Loucy (cell line): ENCODE measurements around the gene RNU6-9.

ENCODE experiments used
- H2AFZ ChIP-seq: fragments of 200-600 bp; sonication (generic); 2 replicates; pipeline ENCODE4 v1.6.0; 2016; ENCODE audit warnings: antibody characterized with exemption, mild to moderate bottlenecking, low read length, moderate library complexity
- H3F3A ChIP-seq: fragments of 200-600 bp; 2 replicates; pipeline ENCODE4 v1.6.0; 2016; ENCODE audit warnings: antibody characterized with exemption, low read depth, mild to moderate bottlenecking
- H3K27me3 ChIP-seq: fragments of 200-600 bp; sonication (generic); 2 replicates; pipeline ENCODE4 v1.6.1; 2014; ENCODE audit warnings: low read length, mild to moderate bottlenecking; ENCODE audit not compliant: insufficient read depth, poor library complexity, severe bottlenecking
- H3K36me3 ChIP-seq: fragments of 200-600 bp; sonication (generic); 2 replicates; pipeline ENCODE4 v1.6.1; 2016; ENCODE audit warnings: low read length; ENCODE audit not compliant: insufficient read depth
- H3K4me1 ChIP-seq: fragments of 200-600 bp; sonication (generic); 2 replicates; pipeline ENCODE4 v1.5.1; 2014; ENCODE audit warnings: low read length, mild to moderate bottlenecking; ENCODE audit not compliant: insufficient read depth, poor library complexity, severe bottlenecking
- H3K4me2 ChIP-seq: fragments of 200-600 bp; sonication (generic); 2 replicates; pipeline ENCODE4 v1.6.0; 2014; ENCODE audit warnings: antibody characterized with exemption, low read length, low read depth, mild to moderate bottlenecking; ENCODE audit not compliant: poor library complexity, severe bottlenecking
- H3K4me3 ChIP-seq: fragments of 200-600 bp; sonication (generic); 2 replicates; pipeline ENCODE4 v1.5.1; 2014; ENCODE audit warnings: low read length, mild to moderate bottlenecking, mixed read lengths; ENCODE audit not compliant: poor library complexity, severe bottlenecking
- H3K79me2 ChIP-seq: fragments of 200-600 bp; sonication (generic); 2 replicates; pipeline ENCODE4 v1.6.1; 2014; ENCODE audit warnings: low read length; ENCODE audit not compliant: insufficient read depth
- H3K9ac ChIP-seq: fragments of 200-600 bp; sonication (generic); 2 replicates; pipeline ENCODE4 v1.6.0; 2014; ENCODE audit warnings: mild to moderate bottlenecking, low read depth, low read length, moderate library complexity; ENCODE audit not compliant: poor library complexity, severe bottlenecking
- H3K9me2 ChIP-seq: fragments of 200-600 bp; sonication (generic); replicated peaks from 2 replicates; pipeline ENCODE4 v1.6.1; 2016; ENCODE audit warnings: low read depth, low read length, mixed read lengths
- H3K9me3 ChIP-seq: fragments of 200-600 bp; sonication (generic); 2 replicates; pipeline ENCODE4 v1.6.1; 2014; ENCODE audit warnings: mild to moderate bottlenecking, antibody characterized with exemption, low read length, low read depth; ENCODE audit not compliant: insufficient read depth
- H4K20me1 ChIP-seq: fragments of 200-600 bp; sonication (generic); 2 replicates; pipeline ENCODE4 v1.6.0; 2014; ENCODE audit warnings: antibody characterized with exemption, low read length, mild to moderate bottlenecking; ENCODE audit not compliant: insufficient read depth, poor library complexity, severe bottlenecking
- CTCF ChIP-seq: fragments of 200-600 bp; sonication (generic); conservative IDR thresholded peaks from 2 replicates; pipeline ENCODE4 v1.5.1; 2014; ENCODE audit warnings: mild to moderate bottlenecking, antibody characterized with exemption, low read length
- EZH2phosphoT487 ChIP-seq: fragments of 200-600 bp; IDR thresholded peaks from 2 replicates; pipeline ENCODE4 v1.6.1; 2018; ENCODE audit warnings: antibody characterized with exemption, mild to moderate bottlenecking, moderate library complexity, borderline replicate concordance

Gene RNU6-9

GRCh38 chr19:855566-856120, 37.6 kb upstream of the RNU6-9 start:
- TF ChIP-seq EZH2phosphoT487 (no peak), CTCF (no peak)
- H3K4me3 ChIP-seq: no peak overlapping the region
- H2AFZ ChIP-seq: no peak overlapping the region
- H3K4me2 ChIP-seq: no peak overlapping the region
- no peaks in the 10 kb centered on the region for H3K9me2 ChIP-seq
- H3K4me1 ChIP-seq: no peaks in the 10 kb centered on the region
- H3K9ac ChIP-seq: no peak overlapping the region
- no peaks in the 10 kb centered on the region for H3K79me2 ChIP-seq
- H3K9me3 ChIP-seq: no peaks in the 10 kb centered on the region
- no peaks in the 10 kb centered on the region for H4K20me1 ChIP-seq
- H3K27me3 ChIP-seq: no peaks in the 10 kb centered on the region
- no peaks in the 10 kb centered on the region for H3F3A ChIP-seq
- no peaks in the 10 kb centered on the region for H3K36me3 ChIP-seq

- no peaks in the 10 kb centered on the region for H3K9me3 ChIP-seq
- no peaks in the 10 kb centered on the region for H3K27me3 ChIP-seq
- no peaks in the 10 kb centered on the region for H3K4me1 ChIP-seq
Measured at GRCh38 chr19:858284-858683, 35.0 kb upstream of the RNU6-9 start.

GRCh38 chr19:858868-859843, 34.1 kb upstream of the RNU6-9 start, which contains the start of gene CFD:
Gene CFD (plus strand): TSS chr19:859664. CDS start chr19:859690, 26 bp downstream.
- no peak within 1 kb of the TSS for H3K4me3 ChIP-seq
- H3K9me2 ChIP-seq: no peaks in the 10 kb centered on the region
- H4K20me1 ChIP-seq: no peaks in the 10 kb centered on the region
- H3K27me3 ChIP-seq: no peaks in the 10 kb centered on the region
- TF ChIP-seq EZH2phosphoT487 (no peak), CTCF (no peak)
- no peaks in the 10 kb centered on the region for H3K4me1 ChIP-seq
- no peaks in the 10 kb centered on the region for H3K36me3 ChIP-seq
- H3K4me2 ChIP-seq: no peak within 1 kb of the TSS
- no peaks in the 10 kb centered on the region for H3K79me2 ChIP-seq
- H3F3A ChIP-seq: no peaks in the 10 kb centered on the region
- H3K9me3 ChIP-seq: no peaks in the 10 kb centered on the region
- H2AFZ ChIP-seq: no peak within 1 kb of the TSS
- H3K9ac ChIP-seq: no peak within 1 kb of the TSS

More at GRCh38 chr19:858284-858683, 35.0 kb upstream of the RNU6-9 start:
- Histone ChIP-seq H4K20me1 (no peaks in the 10 kb centered on the region), H3K9ac (no peak overlapping the region), H2AFZ (no peak overlapping the region), H3K4me3 (no peak overlapping the region), H3K36me3 (no peaks in the 10 kb centered on the region), H3K9me2 (no peaks in the 10 kb centered on the region), H3F3A (no peaks in the 10 kb centered on the region), H3K79me2 (no peaks in the 10 kb centered on the region), H3K4me2 (no peak overlapping the region)
- no peak for TF ChIP-seq CTCF
- TF ChIP-seq EZH2phosphoT487: no peak
